UCSD-AML1 (cell line): ENCODE results near the gene LGMN.

Experiments
- DNase-seq: peaks from one replicate; lab custom pipeline; 2025; ENCODE audit not compliant: unreplicated experiment; lab: John Stamatoyannopoulos, UW

Gene LGMN

DNA sequence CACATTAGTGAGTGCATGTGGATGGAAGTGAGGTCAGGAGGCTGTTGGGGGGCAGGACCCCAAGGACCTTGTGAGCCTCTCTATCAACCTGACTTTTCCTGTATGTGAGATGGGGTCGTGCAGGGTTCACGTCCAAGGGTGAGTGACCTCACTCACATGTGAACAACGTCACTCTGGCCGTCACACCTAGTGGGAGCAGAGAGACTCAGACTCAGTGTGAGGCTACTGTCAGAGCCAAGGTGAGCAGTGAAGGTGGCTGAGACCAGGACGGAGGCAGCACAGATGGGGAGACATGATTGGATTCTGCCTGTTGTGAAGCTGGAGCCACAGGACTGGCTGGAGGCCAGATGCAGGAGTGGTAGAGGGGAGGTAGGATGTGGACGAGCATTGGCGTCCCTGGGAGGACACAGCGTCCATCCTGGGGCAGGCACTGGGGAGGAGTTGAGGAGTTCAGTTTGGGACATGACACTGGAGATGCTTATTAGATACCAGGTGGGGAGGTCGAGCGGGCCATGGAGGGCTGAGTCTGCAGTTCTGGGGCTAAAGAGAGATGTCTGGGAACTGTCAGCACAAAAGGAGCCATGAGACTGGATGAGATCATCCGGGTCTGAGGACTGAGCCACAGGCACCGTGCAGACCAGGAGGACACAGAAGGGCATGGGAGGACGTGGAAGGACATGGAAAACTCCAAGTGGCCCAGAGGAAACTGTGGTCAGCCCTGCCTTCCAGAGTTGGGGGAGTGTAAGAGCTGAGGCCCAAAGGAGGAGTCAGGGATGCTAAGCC lies 92.8 kb downstream of the LGMN start:
- no peak for DNase-seq

- DNase-seq = no peak
Observed at GRCh38 chr14:92654239-92654901, 94.1 kb downstream of the LGMN start.
